ENCODE data around the gene CHMP1B. TPM values are rescaled to one million over a fixed set of nuclear protein-coding genes. Genes with fewer than 3 reads are reported as not detected.

Gene CHMP1B
- total RNA-seq, 1 experiment from 2014 or later, result 56.5 TPM

DNA sequence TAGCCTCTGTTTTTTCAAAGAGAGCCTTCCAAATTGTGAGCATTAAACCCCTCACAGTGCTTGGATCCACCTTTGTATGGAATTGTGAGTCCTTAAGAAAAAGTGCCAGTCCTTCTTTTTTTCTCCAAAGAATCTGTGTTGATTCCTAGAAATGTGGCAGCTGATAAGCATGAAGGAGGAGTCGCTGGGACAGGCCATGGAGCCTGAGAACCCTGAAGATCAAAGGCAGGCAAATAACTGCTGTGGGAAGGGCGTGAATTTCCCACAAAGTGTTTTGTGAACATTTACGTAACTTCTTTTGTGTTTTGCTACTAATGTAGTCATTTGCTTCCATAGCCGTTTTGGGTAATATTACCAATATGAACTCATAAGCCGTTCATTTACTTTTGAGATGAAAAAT lies 27.7 kb upstream of the CHMP1B start:
- intact Hi-C loops (cut with micrococcal nuclease; ENCODE audit: unreplicated experiment), result loop anchor here (1.0 kb wide), 3 partner anchors 15 to 49 kb away; no protein-coding TSS in a partner anchor
- Mint-ChIP-seq H3K27me3 (ENCODE audit: insufficient read depth, unreplicated experiment) (no peaks in the 10 kb centered on the region), H3K27ac (ENCODE audit: unreplicated experiment) (peak overlapping the region; percentile 84), H3K36me3 (ENCODE audit: insufficient read depth, unreplicated experiment) (no peaks in the 10 kb centered on the region), H3K4me1 (ENCODE audit: low read depth, unreplicated experiment) (peaks cover 32% of the 10 kb centered on the region), H3K9me3 (ENCODE audit: unreplicated experiment) (no peaks in the 10 kb centered on the region), H3K4me3 (ENCODE audit: unreplicated experiment) (peak overlapping the region; percentile 42)
- POLR2A ChIA-PET, result no interaction called here
- BruUV-seq (replicated peaks), result no TSS peak
- Histone ChIP-seq H3K36me3 (ENCODE audit: control insufficient read depth, insufficient read depth, low read length) (no peaks in the 10 kb centered on the region), H3K4me3 (ENCODE audit: low read depth, low read length) (no peak overlapping the region), H3K4me1 (peaks cover 31% of the 10 kb centered on the region), H3K9me3 (no peaks in the 10 kb centered on the region), H3K27me3 (replicated peaks; ENCODE audit: control insufficient read depth, insufficient read depth, low read length) (no peaks in the 10 kb centered on the region)
- TF ChIP-seq CTCF (IDR thresholded peaks at IDR 0.05; ENCODE audit: insufficient read depth in 1 of 2, low read depth in 1 of 2, low read length in 1 of 2, severe bottlenecking in 1 of 2, unreplicated experiment in 1 of 2), result no peak
- CTCF ChIA-PET, result interaction anchor here (0.7 kb wide), 1 partner anchor 16 kb away, joined by 3 read pairs; no protein-coding TSS in a partner anchor
- peak; percentile 62 to 71 for DNase-seq

GRCh38 chr18:11826836-11827235 lies 24.4 kb upstream of the CHMP1B start:
- ChIA-PET POLR2A (no interaction called here), CTCF (interaction anchor here (0.7 to 1.2 kb wide), 2 partner anchors 14 to 40 kb away, joined by 3 to 10 read pairs; no protein-coding TSS in a partner anchor)
- Histone ChIP-seq H3K36me3 (ENCODE audit: control insufficient read depth, insufficient read depth, low read length) (no peaks in the 10 kb centered on the region), H3K9me3 (no peaks in the 10 kb centered on the region), H3K4me3 (ENCODE audit: low read depth, low read length) (no peak overlapping the region), H3K27me3 (replicated peaks; ENCODE audit: control insufficient read depth, insufficient read depth, low read length) (no peaks in the 10 kb centered on the region), H3K4me1 (peaks cover 28% of the 10 kb centered on the region)
- no peak for TF ChIP-seq CTCF (IDR thresholded peaks at IDR 0.05; ENCODE audit: insufficient read depth in 1 of 2, low read depth in 1 of 2, low read length in 1 of 2, severe bottlenecking in 1 of 2, unreplicated experiment in 1 of 2)
- DNase-seq, result no peak
- intact Hi-C loops (cut with micrococcal nuclease; ENCODE audit: unreplicated experiment), result no loop called here
- Mint-ChIP-seq H3K27ac (ENCODE audit: unreplicated experiment) (peak overlapping the region; percentile 65), H3K4me3 (ENCODE audit: unreplicated experiment) (no peak overlapping the region), H3K4me1 (ENCODE audit: low read depth, unreplicated experiment) (peaks cover 20% of the 10 kb centered on the region), H3K9me3 (ENCODE audit: unreplicated experiment) (no peaks in the 10 kb centered on the region), H3K36me3 (ENCODE audit: insufficient read depth, unreplicated experiment) (no peaks in the 10 kb centered on the region), H3K27me3 (ENCODE audit: insufficient read depth, unreplicated experiment) (no peaks in the 10 kb centered on the region)
- no TSS peak for BruUV-seq (replicated peaks)

GRCh38 chr18:11828786-11829432 lies 22.3 kb upstream of the CHMP1B start:
- no peak overlapping the region for H3K4me3 ChIP-seq (ENCODE audit: low read depth, low read length)

More at GRCh38 chr18:11828786-11829432, 22.3 kb upstream of the CHMP1B start:
- Mint-ChIP-seq H3K4me3 (ENCODE audit: unreplicated experiment) (no peak overlapping the region), H3K27ac (ENCODE audit: unreplicated experiment) (no peak overlapping the region), H3K4me1 (ENCODE audit: low read depth, unreplicated experiment) (peaks cover 8% of the 10 kb centered on the region), H3K9me3 (ENCODE audit: unreplicated experiment) (no peaks in the 10 kb centered on the region), H3K27me3 (ENCODE audit: insufficient read depth, unreplicated experiment) (no peaks in the 10 kb centered on the region), H3K36me3 (ENCODE audit: insufficient read depth, unreplicated experiment) (no peaks in the 10 kb centered on the region)
- DNase-seq, result no peak
- no peaks in the 10 kb centered on the region for H3K36me3 ChIP-seq (ENCODE audit: control insufficient read depth, insufficient read depth, low read length)
- TF ChIP-seq CTCF (IDR thresholded peaks at IDR 0.05; ENCODE audit: insufficient read depth in 1 of 2, low read depth in 1 of 2, low read length in 1 of 2, severe bottlenecking in 1 of 2, unreplicated experiment in 1 of 2), result no peak
- CTCF ChIA-PET, result interaction anchor here (0.8 to 1.0 kb wide), 3 partner anchors 12 to 166 kb away, joined by 3 read pairs; no protein-coding TSS in a partner anchor
- no peaks in the 10 kb centered on the region for H3K27me3 ChIP-seq (replicated peaks; ENCODE audit: control insufficient read depth, insufficient read depth, low read length)
- POLR2A ChIA-PET, result no interaction called here
- intact Hi-C loops (cut with micrococcal nuclease; ENCODE audit: unreplicated experiment), result no loop called here
- no TSS peak for BruUV-seq (replicated peaks)
- no peaks in the 10 kb centered on the region for H3K9me3 ChIP-seq
- peaks cover 14% of the 10 kb centered on the region for H3K4me1 ChIP-seq
